Measurements from ENCODE around the gene ANKRD9.

Gene ANKRD9

DNA sequence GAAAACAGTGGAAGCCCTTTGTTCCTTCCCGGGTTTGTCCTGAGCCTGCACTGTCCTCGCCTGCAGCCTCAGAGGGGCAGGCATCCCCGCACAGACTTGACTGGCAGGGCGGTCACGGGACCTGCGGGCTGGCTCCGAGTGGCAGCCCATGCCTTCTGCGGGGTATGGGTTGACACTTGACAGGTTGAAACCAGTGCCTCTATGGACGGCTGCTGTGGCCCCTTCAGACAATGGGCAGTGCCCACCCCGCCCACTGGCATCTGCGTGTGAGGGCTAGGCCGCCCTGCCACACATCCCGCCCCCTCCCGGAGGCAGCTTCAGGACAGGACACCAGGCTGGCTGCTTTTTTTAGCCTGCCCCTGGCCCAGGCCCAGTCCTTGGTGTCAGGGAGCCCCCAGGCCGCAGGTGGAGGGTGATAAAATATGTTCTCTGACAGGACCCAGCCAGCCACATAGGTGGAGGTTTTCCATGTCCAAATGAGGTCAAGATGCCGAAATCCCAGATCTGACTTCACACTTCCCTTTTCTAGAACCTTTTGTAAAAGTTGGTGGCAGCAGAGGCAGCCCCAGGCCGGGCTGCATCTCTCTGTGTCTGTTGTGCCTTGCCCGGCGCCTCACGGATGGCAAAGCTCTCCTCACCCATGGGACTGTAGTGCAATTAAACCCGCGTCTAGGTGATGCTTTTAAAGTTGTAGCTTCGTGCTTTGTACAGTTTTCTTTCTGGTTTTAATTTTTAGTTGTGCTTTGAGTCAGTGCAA lies 10.0 kb downstream of the ANKRD9 start:
- no peak for FAIRE-seq
- no peak for DNase-seq (ENCODE audit: insufficient read length, low spot score)

DNA sequence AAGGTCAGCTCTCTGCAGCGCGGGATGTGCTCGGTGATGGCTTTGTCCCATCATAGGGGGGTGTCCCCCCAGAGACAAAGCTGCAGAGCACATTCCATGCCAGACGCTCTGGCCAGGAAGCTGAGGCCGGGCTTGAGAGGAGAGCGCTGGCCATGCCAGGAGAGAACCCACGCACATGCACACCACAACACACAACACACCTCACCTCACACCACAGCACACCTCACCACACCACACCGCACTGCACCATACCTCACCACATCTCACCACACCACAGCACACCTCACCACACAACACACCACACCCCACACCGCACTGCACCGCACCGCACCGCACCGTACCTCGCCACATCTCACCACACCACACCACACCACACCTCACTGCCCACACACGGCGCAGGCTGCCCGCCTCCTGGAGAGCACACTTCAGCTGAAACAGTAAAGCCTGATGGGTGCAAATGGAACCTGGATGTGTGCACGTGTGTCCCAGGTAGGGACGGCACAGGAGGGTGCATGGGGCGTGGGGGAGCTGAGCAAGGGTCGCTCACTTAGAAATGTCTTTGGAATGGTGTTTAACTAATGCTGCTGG lies 10.8 kb downstream of the ANKRD9 start:
- FAIRE-seq (no peak), DNase-seq (ENCODE audit: insufficient read length, low spot score) (no peak)

DNA sequence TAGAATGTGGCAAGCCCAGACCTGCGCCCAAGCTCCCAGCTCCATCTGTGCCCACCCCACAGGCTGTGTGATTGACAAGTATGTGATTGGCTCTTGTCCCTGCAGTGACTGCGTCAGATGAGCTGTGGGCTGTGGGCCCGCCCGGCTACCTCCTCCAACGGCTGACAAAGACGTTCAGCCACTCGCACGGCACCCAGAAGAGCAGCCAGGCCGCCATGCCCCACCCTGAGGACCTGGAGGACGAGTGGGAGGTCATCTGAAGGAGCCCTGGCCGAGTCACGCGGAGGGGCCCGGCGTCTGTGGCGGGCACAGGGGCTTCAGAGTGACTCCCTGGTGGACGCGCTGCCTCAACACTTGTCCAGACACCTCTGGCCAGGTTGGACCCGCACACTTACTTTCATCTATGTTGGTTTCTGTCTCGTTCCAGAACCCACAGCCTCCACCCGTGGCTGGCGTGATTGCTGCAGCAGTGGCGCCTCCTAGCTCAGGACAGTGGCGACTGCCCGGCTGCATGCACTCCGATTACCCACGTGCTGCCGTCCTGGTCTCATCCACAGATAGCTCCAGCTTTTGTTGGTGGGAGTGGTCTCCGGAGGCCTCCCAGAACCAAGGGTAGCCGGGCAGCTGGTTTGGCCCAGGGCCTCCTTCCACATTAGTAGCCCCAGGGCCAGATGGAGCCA lies 11.4 kb downstream of the ANKRD9 start:
- no peak for FAIRE-seq
- DNase-seq (ENCODE audit: insufficient read length, low spot score), result no peak

DNA sequence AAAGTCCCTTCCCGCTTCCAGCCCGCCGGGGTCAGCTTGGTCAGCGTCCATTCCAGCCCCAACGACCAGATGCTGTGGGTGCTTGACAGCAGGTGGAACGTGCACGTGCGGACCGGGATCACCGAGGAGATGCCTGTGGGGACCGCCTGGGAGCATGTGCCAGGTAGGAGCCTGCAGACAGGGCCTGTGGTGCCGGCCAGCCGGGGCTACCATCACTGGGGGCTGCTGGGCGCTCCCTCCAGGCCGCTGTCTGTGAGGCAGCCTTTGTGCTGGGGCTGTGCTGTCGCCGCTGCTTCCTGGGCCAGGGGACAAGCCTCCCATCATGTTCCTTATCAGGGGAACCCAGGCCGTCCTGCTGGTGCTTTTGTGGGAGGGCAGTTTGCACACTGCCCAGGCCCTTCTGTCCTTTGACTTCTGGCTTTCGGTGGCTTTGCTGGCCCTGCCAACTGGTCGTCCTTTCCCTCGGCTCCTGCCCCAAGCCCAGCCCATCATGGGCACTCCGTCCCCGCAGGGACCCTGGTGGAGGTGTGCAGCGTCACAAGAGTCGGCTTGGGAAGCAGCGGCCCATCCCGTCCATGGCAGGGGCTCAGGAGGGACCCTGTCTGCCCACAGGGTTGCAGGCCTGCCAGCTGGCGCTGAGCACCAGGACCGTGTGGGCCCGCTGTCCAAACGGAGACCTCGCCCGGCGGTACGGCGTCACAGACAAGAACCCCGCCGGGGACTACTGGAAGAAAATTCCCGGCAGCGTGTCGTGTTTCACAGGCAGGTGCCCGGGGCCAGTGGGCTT lies 12.4 kb downstream of the ANKRD9 start:
- DNase-seq (ENCODE audit: insufficient read length, low spot score), result no peak
- no peak for FAIRE-seq

DNA sequence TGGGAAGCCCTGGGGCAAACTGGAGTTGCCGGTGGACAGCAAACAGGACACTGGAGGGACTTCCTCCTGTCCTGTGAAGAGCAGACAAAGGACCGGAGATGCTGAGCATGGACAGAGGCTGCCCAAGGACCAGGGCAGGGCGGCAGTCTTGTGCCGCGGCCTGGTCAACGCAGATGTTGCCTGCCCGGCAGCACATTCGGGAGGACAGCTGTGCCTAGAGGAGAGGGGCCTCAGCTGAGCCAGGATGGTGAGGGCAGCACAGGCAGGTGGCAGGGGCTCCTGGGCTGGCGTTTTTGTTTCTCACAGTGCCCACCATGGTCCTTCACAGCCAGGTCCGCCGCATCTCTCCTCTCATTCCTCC lies 13.3 kb downstream of the ANKRD9 start:
- FAIRE-seq, result no peak
- no peak for DNase-seq (ENCODE audit: insufficient read length, low spot score)

DNA sequence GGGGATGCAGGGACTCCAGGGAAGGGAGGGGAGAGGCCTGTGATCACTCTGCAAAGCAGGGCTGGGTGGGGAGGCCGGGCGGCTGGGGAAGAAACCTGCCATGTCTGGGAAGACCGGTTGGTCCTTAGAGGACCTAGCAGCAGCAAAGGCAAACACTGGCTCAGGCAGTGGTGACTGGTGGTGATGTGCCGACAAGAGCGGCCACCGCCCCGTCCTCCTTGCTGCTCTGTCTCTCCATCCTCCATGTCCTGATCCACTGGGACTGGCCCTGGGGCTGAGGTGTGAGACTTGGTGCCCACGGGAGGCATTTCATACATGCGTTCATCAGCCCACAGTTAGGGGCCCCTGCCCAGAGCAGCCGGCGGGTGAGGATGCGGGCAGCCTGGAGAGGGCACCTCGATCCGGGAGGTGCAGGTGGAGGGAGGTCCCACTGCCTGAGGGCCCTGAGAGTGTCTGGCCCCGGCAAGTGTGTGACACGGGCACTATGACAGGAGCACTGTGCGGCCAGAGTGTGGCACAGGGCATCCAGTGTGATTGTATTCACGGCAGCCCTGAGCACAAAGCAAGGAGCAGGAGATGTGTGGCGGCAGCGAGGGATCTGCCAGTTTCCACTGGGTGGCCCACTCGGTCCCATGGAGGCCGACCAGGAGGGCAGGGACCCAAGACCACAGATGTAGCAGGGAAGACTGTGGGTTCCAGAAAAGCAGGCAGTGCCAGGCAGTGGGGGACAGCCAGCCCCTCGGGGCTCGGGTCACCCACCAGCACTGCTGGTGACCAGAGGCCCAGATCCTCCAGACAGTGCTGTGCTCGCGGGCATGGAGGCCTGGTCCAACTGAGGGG lies 13.9 kb downstream of the ANKRD9 start:
- DNase-seq (ENCODE audit: insufficient read length, low spot score), result no peak
- no peak for FAIRE-seq

DNA sequence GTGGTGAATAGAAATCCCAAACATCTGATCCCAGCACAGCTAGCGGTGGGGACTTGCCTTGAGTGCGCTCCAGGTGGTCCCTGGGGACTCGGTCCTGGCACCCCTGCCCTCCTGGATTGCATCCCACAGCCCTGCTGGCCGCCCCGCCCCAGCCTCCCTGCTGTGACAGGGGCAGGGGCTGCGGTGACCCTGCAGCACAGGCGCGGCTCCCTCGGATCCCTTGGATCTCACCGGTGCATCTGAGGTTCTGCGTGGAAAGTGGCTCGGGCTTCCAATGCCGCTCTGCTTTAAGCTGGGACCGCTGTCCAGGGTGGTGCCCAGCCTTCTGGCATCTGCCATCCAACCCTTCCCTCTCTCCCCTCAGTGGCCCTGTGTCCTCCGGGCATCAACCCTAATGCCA lies 16.0 kb downstream of the ANKRD9 start:
- FAIRE-seq (no peak), DNase-seq (ENCODE audit: insufficient read length, low spot score) (no peak)

DNA sequence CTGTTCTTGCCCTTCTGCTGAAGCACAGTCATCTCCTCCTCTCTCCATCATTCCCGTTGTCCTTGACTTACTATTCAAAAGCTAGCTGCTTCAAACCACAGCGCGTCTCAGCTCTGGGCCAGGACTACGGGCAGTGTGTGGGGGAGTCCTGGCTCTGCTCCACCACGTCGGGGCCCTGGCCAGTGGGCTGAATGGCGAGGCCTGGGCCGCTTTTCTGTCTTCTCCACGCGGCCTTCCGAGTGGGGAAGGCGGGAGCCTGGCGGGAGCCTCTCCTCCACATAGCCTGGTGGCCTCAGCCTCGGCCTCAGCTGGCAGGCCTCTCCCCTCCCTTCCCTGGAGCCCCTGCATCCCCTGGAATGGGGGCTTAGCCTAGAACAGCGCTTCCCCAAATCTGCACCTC lies 16.5 kb downstream of the ANKRD9 start:
- FAIRE-seq (no peak), DNase-seq (ENCODE audit: insufficient read length, low spot score) (no peak)

DNA sequence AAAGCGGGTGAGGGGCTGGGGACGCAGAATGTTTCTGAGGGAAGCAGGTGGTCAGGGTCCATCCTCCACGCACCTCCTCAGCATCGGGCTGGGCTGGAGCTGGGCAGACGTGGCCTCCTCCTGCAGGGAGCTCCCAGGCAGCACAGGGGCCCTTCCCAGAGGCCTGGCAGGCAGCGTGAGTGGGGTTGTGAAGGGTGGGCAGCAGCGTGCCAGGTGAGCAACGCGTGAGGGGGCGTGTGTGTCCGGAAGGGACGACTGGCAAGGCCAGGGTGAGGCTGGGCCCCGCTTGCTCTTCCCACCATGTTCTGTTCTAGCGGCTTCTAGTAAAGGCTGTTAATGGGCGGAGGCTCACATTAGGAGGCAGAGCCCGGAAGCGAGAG lies 17.1 kb downstream of the ANKRD9 start:
- DNase-seq (ENCODE audit: insufficient read length, low spot score) (no peak), FAIRE-seq (no peak)

DNA sequence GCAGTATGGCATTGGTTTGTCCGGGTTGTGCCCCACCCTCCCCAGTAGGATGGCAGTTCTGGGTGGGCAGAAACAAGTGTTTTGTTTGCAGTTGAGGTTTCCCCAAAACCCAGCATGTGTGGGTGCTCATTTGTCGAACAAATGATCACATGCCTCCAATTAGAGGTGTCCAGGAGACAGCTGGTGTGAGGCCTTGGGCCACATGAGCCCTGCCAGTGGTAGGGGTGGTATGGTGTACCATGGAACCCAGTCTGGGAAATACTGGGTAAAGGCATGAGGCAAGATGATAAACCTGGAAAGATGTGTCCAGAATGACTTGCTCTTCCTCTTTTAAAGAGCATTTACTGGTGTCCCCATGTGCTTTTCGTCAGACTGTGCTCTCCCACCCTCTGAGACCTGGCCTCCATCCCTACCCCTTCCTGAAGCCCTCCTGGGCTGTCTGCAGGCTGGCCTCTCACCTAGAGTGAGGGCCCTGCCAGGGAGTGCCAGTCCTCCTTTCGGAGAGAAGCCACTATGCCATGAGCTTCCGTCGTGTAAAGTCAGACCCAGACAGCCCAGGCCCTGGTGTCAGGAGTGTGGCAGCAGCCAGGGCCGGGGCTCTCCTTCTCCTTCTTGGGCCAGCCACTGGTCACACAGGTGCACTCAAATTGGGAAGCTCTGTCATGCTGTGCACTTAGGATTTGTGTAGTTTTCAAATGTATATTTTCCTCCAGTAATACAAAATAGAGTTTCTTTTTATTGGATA lies 17.6 kb downstream of the ANKRD9 start:
- FAIRE-seq (no peak), DNase-seq (ENCODE audit: insufficient read length, low spot score) (no peak)

DNA sequence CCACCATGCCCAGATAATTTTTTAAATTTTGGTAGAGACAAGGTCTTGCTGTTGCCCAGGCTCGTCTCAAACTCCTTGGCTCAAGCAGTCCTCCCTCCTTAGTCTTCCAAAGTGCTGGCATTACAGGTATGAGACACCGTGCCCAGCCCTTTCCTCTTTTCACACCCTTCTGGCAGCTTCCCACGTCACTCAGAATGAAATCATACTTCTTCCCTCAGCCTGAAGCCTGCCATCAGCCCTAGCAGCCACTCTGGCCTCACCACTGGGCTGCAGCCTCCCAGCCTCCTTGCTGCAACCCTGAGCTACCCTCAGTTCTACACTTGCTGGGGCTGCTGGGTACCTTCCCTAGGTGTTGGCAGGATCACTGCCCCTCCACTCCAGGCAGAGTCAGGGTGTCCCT lies 18.2 kb downstream of the ANKRD9 start:
- no peak for DNase-seq (ENCODE audit: insufficient read length, low spot score)
- no peak for FAIRE-seq

DNA sequence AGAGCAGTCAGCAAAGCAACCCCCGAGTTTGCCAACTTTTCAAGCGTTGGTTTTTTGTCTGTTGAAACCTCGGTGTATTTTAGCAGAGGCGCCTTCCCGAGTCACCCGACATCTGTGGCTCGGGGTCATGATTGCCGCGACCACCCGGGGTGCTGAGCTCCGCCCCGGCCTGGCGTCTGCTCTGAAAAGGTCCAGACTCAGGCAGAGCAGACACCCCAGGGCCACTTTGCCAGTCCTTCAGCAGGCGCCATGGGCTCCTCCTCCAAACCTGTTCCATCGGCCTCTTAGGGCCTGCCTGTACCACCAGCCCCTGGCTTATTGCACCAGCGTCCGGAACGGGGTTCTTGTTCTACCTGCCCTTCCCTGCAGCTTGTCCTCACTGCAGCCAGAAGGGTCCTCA lies 19.1 kb downstream of the ANKRD9 start:
- DNase-seq (ENCODE audit: insufficient read length, low spot score) (no peak), FAIRE-seq (no peak)

DNA sequence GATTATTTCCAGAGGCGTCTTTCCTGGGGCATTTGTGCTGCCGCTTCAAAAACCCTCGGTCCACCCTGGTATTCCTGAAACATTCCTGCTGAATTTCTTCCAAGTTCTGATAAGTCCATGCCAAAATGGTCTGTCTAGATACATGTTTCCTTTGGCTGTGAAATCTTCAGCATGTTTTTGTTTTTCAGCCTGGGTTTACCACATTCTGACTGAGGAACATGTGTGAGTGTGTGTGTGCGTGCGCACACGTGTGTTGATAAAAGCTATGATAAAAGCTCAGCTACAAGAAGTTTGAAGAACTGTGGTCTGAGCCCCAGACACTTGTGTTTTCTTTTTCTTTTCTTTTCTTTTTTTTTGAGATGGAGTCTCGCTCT lies 22.4 kb downstream of the ANKRD9 start:
- FAIRE-seq, result no peak
- no peak for DNase-seq (ENCODE audit: insufficient read length, low spot score)

DNA sequence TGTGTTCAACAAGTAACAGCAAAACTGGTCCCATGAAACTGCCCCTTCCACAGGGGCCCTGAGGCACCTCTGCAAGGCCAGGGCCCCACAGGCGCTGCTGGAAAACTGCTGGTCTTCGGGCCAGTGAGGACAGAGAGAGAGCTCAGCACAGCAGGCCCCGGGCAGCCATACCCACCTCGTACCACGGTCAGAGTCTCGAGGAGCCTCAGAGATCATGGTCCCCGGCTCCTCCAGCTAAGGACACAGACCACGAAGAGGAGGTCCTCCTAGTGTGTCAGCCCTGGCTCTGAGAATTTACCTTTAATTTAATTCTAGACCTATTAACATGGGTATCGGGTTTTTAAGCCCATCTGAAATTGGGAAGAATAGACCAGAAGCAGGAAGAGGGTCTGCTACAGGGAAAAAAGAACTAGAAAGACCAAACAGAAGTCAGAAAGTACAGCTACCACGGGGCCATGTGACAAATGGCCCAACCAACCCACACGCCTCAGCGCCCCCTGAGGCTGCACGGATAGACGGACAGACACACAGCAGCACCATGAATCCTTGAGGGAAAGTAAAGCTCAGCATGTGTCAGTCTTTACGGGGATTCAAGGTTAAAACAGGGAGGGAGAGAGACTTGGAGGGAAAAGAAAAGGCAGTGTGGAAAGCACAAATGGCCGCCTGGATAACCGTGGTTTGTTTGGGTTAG lies 22.9 kb downstream of the ANKRD9 start:
- no peak for FAIRE-seq
- DNase-seq (ENCODE audit: insufficient read length, low spot score), result no peak

DNA sequence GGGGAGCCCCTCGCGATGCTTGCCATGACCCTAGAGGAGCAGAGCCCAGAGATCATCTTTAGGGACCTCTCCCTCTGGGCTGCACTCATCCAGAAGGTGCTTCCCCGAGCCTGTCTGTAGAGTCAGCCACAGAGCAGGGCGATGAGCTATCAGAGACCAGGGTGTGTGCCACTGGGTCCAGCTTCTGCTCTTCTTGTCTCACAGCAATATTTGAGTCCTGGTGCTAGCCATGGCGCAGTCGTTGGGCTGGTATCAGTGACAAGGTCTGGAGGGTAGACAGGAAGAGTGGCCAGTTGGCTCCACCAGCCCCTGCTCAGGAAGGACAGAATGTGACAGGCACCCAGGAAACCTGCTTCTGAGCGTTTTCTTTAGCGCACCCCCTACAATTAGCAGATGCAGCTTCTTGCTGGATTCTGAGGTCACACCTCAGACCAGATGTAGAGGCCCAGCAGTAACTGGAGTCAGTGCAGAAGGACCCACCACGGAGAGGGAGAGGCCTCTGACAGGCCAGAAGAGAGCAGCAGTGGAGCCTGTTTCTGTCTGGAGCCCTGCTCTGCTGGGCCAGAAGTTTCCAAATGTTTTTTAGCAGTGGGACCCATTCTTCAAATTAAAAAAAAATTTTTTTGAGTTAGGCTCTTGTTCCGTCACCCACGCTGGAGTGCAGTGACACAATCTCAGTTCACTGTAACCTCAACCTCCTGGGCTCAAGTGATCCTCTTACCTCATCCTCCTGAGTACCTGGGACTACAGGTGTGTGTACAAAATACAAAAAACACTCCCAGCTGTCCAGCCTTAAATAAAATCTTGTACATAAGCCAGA lies 23.7 kb downstream of the ANKRD9 start:
- FAIRE-seq, result no peak
- DNase-seq (ENCODE audit: insufficient read length, low spot score), result no peak

DNA sequence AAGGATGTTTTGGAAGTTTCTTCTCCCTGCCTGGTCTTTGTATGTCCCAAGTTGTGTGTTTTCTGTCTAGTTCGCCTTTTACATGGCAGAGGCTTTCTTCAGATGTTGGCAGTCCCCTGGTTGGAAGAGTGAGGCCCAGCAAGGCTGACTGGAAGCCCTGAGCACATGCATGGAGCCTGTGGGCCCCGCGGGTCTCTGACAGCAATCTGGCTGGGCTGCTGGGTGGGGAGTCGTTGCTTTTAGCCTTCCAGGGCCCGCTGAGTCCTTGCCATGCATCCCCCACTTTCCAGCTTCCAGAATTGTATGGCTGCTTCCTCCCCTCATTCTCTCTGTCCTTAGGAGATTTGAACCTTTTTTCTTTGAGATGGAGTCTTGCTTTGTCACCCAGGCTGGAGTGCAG lies 25.3 kb downstream of the ANKRD9 start:
- DNase-seq (ENCODE audit: insufficient read length, low spot score) (no peak), FAIRE-seq (no peak)

DNA sequence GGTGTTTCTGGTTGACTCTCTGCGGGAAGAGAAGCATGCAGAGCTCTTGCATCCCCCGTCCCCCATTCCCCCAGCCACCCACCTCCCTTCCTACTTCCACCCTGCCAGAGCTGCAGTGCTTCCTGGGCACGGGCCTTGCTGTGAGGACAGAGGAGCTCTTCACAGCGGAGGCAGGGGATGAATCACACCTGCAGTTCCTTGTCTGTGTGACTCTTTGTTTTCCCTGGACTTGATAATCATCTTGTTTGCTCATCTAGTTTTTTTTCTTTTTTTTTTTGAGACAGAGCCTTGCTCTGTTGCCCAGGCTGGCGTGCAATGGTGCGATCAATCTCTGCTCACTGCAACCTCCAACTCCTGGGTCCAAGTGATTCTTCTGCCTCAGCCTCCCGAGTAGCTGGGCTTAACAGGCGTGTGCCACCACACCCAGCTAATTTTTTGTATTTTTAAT lies 27.8 kb downstream of the ANKRD9 start:
- FAIRE-seq, result no peak

DNA sequence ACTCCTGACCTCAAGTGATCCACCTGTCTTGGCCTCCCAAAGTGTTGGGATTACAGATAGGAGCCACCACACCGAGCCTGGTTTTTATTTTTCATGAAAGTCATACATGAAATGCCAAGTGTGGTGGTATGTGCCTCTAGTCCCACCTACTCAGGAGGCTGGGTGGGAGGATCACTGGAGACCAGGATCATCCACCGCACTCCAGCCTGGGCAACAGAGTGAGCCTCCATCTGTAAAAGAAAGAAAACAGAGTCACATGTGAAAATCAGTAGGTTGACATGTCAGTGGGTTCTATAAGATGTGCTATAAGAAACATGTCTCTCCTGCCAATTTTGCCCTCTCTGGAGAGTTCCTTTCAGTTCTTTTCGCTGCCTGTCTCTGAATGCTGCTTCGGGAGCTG lies 28.2 kb downstream of the ANKRD9 start:
- FAIRE-seq, result no peak
- DNase-seq (ENCODE audit: insufficient read length, low spot score), result no peak

More for the DNA sequence above, 27.8 kb downstream of the ANKRD9 start:
- no peak for DNase-seq (ENCODE audit: insufficient read length, low spot score)
